A549 (cell line): ENCODE data around the gene MSI2.

Experiments used
- CTCF ChIP-seq: fragments of >200 bp; sonication (Bioruptor Twin); formaldehyde crosslinking; IDR thresholded peaks from 3 replicates; pipeline ENCODE4 v1.5.1; 2016
- FOSL2 ChIP-seq, 2 experiments: fragments of 450-650 bp in 1 of 2; fragments of >200 bp in 1 of 2; sonication (Bioruptor Twin) in 1 of 2; formaldehyde crosslinking; IDR thresholded peaks; 2 replicates each; pipeline versions ENCODE4 v1.5.0 to v1.6.1; 2016 to 2020; ENCODE audit warnings: mild to moderate bottlenecking in 1 of 2, moderate library complexity in 1 of 2
- HOXA7 ChIP-seq: fragments of 250-450 bp; sonication (Bioruptor Pico); IDR thresholded peaks from 2 replicates; pipeline ENCODE4 v1.5.0; 2020; ENCODE audit warnings: mild to moderate bottlenecking, moderate library complexity
- PBX3 ChIP-seq: IDR thresholded peaks from 2 replicates; pipeline ENCODE4 v1.6.1; 2012
- POLR2A ChIP-seq: IDR thresholded peaks from 2 replicates; pipeline ENCODE4 v1.6.1; 2012; ENCODE audit warnings: mild to moderate bottlenecking, low read length
- RAD21 ChIP-seq, 2 experiments: fragments of >200 bp in 1 of 2; sonication (Bioruptor Twin) in 1 of 2; formaldehyde crosslinking in 1 of 2; IDR thresholded peaks in 1 of 2; conservative IDR thresholded peaks in 1 of 2; 2 replicates in 1 of 2; 3 replicates in 1 of 2; pipeline ENCODE4 v1.6.1; 2012 to 2018; ENCODE audit warnings: inconsistent platforms in 1 of 2
- RFX5 ChIP-seq: fragments of 450-650 bp; IDR thresholded peaks from 2 replicates; pipeline ENCODE4 v1.7.1; 2014; ENCODE audit warnings: antibody characterized with exemption, mild to moderate bottlenecking, moderate library complexity
- ZFP36 ChIP-seq: fragments of 450-650 bp; IDR thresholded peaks from 2 replicates; pipeline ENCODE4 v1.6.1; 2014; ENCODE audit warnings: borderline replicate concordance; ENCODE audit not compliant: partially characterized antibody

- TF ChIP-seq RAD21 (conservative IDR thresholded peaks at IDR 0.05 in 1 of 2, IDR thresholded peaks at IDR 0.05 in 1 of 2) (no peak), PBX3 (no peak), RFX5 (no peak), HOXA7 (CRISPR knock-in tag) (no peak), ZFP36 (no peak), FOSL2 (IDR thresholded peaks at IDR 0.05) (no peak), FOSL2 (CRISPR knock-in tag; IDR thresholded peaks at IDR 0.05) (no peak), CTCF (no peak), POLR2A (no peak)
Observed at GRCh38 chr17:57708410-57708809, 452.1 kb downstream of the MSI2 start.
